HG03558 (cell line): Measurements from ENCODE around the gene OR13F1.
"Not testable (repeated sequence)": the region's sequence is repeated elsewhere in the genome, so short reads cannot be mapped to it uniquely, and the experiment has no call there.

Experiments used
- ATAC-seq: cut with Tn5 transposase; IDR thresholded peaks from one replicate; pipeline ENCODE4 v1.9.1; 2021; ENCODE audit warnings: moderate number of reproducible peaks; ENCODE audit not compliant: unreplicated experiment; ENCODE audit errors: extremely low read depth

Gene OR13F1

GRCh38 chr9:104503963-104504362 lies at the start of gene OR13F1:
Gene OR13F1 (plus strand): TSS chr9:104504263. CDS start chr9:104504263, 0 bp downstream.
- ATAC-seq: no peak

- no peak for ATAC-seq
Measured at GRCh38 chr9:104456831-104457230, 47.2 kb upstream of the OR13F1 start.

- no peak for ATAC-seq
Measured at GRCh38 chr9:104463864-104464263, 40.2 kb upstream of the OR13F1 start.

GRCh38 chr9:104468261-104468660 lies 35.8 kb upstream of the OR13F1 start:
- no peak for ATAC-seq

- no peak for ATAC-seq
Measured at GRCh38 chr9:104482921-104483570, 21.0 kb upstream of the OR13F1 start.

GRCh38 chr9:104485014-104485413 lies 19.0 kb upstream of the OR13F1 start:
- ATAC-seq: no peak

GRCh38 chr9:104494808-104495207 lies 9.3 kb upstream of the OR13F1 start:
- ATAC-seq: no peak

GRCh38 chr9:104503440-104503839 lies 623 bp upstream of the OR13F1 start:
- ATAC-seq: no peak

- no peak for ATAC-seq
Measured at GRCh38 chr9:104506565-104506964, 2.5 kb downstream of the OR13F1 start.

GRCh38 chr9:104514901-104515300 lies 10.8 kb downstream of the OR13F1 start:
- no peak for ATAC-seq

GRCh38 chr9:104520241-104520640 lies 16.2 kb downstream of the OR13F1 start:
- not testable (repeated sequence) for ATAC-seq

- ATAC-seq: no peak
Measured at GRCh38 chr9:104527109-104527508, 23.0 kb downstream of the OR13F1 start, which contains the start of gene OR13C4. Gene OR13C4 (minus strand): TSS chr9:104527209. CDS start chr9:104527209, 0 bp downstream.

- ATAC-seq: no peak
Measured at GRCh38 chr9:104536756-104537155, 32.7 kb downstream of the OR13F1 start, which contains the start of gene OR13C3. Gene OR13C3 (minus strand): TSS chr9:104536856. CDS start chr9:104536723, 133 bp downstream.

- ATAC-seq: no peak
Measured at GRCh38 chr9:104539275-104539674, 35.2 kb downstream of the OR13F1 start.

- ATAC-seq: no peak
Measured at GRCh38 chr9:104544644-104545043, 40.6 kb downstream of the OR13F1 start.

- ATAC-seq: no peak
Measured at GRCh38 chr9:104553261-104553660, 49.2 kb downstream of the OR13F1 start.
